ENCODE data around the gene TSPAN19.

DNA sequence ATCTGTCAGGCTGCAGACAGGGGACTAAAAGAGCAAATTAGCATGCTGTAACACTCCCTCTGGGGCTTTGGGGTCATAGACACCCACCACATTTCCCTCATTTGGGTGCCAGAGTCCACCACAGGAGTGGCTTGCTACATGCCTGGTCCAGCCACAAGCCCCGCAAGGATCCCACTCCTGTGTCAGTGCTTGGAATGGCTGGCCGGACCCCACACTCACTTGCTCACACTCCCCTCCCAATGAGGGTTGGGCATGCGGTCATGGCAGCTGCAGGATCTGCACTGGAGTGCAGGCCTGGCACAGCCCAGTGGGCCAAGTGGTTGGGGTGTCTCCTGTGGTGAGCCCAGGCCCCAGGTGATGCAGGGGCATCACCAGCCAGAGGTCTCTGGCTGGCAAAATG lies 59.9 kb downstream of the TSPAN19 start:
- TF ChIP-seq FOXM1 (IDR thresholded peaks at IDR 0.05; ENCODE audit: borderline replicate concordance) (no peak), HDGF (IDR thresholded peaks at IDR 0.05; ENCODE audit: borderline replicate concordance) (no peak), LEF1 (IDR thresholded peaks at IDR 0.05; ENCODE audit: borderline replicate concordance) (no peak), ARNT (IDR thresholded peaks at IDR 0.05) (no peak), SP1 (IDR thresholded peaks at IDR 0.05) (no peak), TARDBP (IDR thresholded peaks at IDR 0.05) (no peak), FOXK2 (IDR thresholded peaks at IDR 0.05) (no peak), SUZ12 (IDR thresholded peaks at IDR 0.05) (no peak), CTBP1 (IDR thresholded peaks at IDR 0.05; ENCODE audit: borderline replicate concordance) (no peak), BHLHE40 (IDR thresholded peaks at IDR 0.05; ENCODE audit: borderline replicate concordance) (no peak), ELF4 (IDR thresholded peaks at IDR 0.05) (no peak), ZNF384 (IDR thresholded peaks at IDR 0.05) (no peak)

All from HEK293T (cell line).